Measurements from ENCODE around the gene ZSWIM8. TPM values are rescaled to one million over a fixed set of nuclear protein-coding genes. Genes with fewer than 3 reads are reported as not detected.
"Not testable (repeated sequence)": the region's sequence is repeated elsewhere in the genome, so short reads cannot be mapped to it uniquely, and the experiment has no call there.

ZSWIM8 gene
- total RNA-seq, 1 donor from 2014 or later = 128 TPM

GRCh38 chr10:73771722-73772280 lies 13.6 kb upstream of the ZSWIM8 start:
- intact Hi-C loops (cut with micrococcal nuclease) = loop anchor here (1.0 to 5.0 kb wide), 11 partner anchors 10 to 519 kb away; partner anchors contain the start of genes ADK, ANXA7, AP3M1 and CHCHD1

- intact Hi-C loops (cut with micrococcal nuclease) = loop anchor here (1.0 to 5.0 kb wide), 11 partner anchors 10 to 520 kb away; partner anchors contain the start of genes ADK, ANXA7, AP3M1 and CHCHD1
Measured at GRCh38 chr10:73772281-73773151, 12.9 kb upstream of the ZSWIM8 start.

GRCh38 chr10:73773152-73773879 lies 12.1 kb upstream of the ZSWIM8 start:
- intact Hi-C loops (cut with micrococcal nuclease) = loop anchor here (2.0 to 5.0 kb wide), 6 partner anchors 105 to 521 kb away; partner anchors contain the start of genes ADK, ANXA7, AP3M1 and MRPS16

- intact Hi-C loops (cut with micrococcal nuclease) = loop anchor here (5.0 kb wide), 2 partner anchors 147 to 362 kb away; partner anchors contain the start of gene ANXA7
Measured at GRCh38 chr10:73774637-73775036, 10.8 kb upstream of the ZSWIM8 start.

GRCh38 chr10:73779018-73779417 lies 6.4 kb upstream of the ZSWIM8 start:
- intact Hi-C loops (cut with micrococcal nuclease) = no loop called here

- intact Hi-C loops (cut with micrococcal nuclease) = loop anchor here (2.0 kb wide), 1 partner anchor 371 kb away; the partner anchor contains the start of genes ADK and AP3M1
Measured at GRCh38 chr10:73779539-73780197, 5.7 kb upstream of the ZSWIM8 start.

- intact Hi-C loops (cut with micrococcal nuclease) = loop anchor here (2.0 kb wide), 1 partner anchor 370 kb away; the partner anchor contains the start of genes ADK and AP3M1
Measured at GRCh38 chr10:73780301-73780700, 5.1 kb upstream of the ZSWIM8 start.

- intact Hi-C loops (cut with micrococcal nuclease) = loop anchor here (1.0 to 2.0 kb wide), 2 partner anchors 30 to 370 kb away; partner anchors contain the start of genes ADK, AP3M1 and NDST2
Measured at GRCh38 chr10:73780966-73781365, 4.4 kb upstream of the ZSWIM8 start.

- intact Hi-C loops (cut with micrococcal nuclease) = loop anchor here (1.0 to 2.0 kb wide), 2 partner anchors 30 to 369 kb away; partner anchors contain the start of genes ADK, AP3M1 and NDST2
Measured at GRCh38 chr10:73781548-73781878, 3.9 kb upstream of the ZSWIM8 start.

- intact Hi-C loops (cut with micrococcal nuclease) = loop anchor here (1.0 to 2.0 kb wide), 4 partner anchors 10 to 1329 kb away; partner anchors contain the start of genes ADK, AP3M1, NDST2 and SAMD8
Measured at GRCh38 chr10:73781879-73782748, 3.3 kb upstream of the ZSWIM8 start, which contains the start of gene CHCHD1. CHCHD1 (plus strand) TSS chr10:73782048; CDS start chr10:73782076, 28 bp downstream.

- intact Hi-C loops (cut with micrococcal nuclease) = loop anchor here (1.0 kb wide), 2 partner anchors 10 to 1329 kb away; partner anchors contain the start of gene SAMD8
Measured at GRCh38 chr10:73782749-73783085, 2.7 kb upstream of the ZSWIM8 start.

GRCh38 chr10:73785721-73786511 lies 510 bp downstream of the ZSWIM8 start:
- intact Hi-C loops (cut with micrococcal nuclease) = loop anchor here (1.0 kb wide), 7 partner anchors 25 to 618 kb away; partner anchors contain the start of genes ECD, FAM149B1, NDST2 and PPP3CB

GRCh38 chr10:73786512-73786885 lies 1.1 kb downstream of the ZSWIM8 start:
- intact Hi-C loops (cut with micrococcal nuclease) = no loop called here

GRCh38 chr10:73787031-73787800 lies 1.8 kb downstream of the ZSWIM8 start:
- intact Hi-C loops (cut with micrococcal nuclease) = not testable (repeated sequence)

- intact Hi-C loops (cut with micrococcal nuclease) = no loop called here
Measured at GRCh38 chr10:73788864-73789658, 3.7 kb downstream of the ZSWIM8 start.

- intact Hi-C loops (cut with micrococcal nuclease) = no loop called here
Measured at GRCh38 chr10:73789659-73790055, 4.3 kb downstream of the ZSWIM8 start.
